Fibroblast of skin of right biceps (primary cell): ENCODE measurements around the gene SV2C.
"Not testable (repeated sequence)": the region's sequence is repeated elsewhere in the genome, so short reads cannot be mapped to it uniquely, and the experiment has no call there.

ENCODE experiments used
- DNase-seq: peaks from one replicate; pipeline ENCODE4 v3.0.0-alpha.2; 2013

The SV2C gene

DNA sequence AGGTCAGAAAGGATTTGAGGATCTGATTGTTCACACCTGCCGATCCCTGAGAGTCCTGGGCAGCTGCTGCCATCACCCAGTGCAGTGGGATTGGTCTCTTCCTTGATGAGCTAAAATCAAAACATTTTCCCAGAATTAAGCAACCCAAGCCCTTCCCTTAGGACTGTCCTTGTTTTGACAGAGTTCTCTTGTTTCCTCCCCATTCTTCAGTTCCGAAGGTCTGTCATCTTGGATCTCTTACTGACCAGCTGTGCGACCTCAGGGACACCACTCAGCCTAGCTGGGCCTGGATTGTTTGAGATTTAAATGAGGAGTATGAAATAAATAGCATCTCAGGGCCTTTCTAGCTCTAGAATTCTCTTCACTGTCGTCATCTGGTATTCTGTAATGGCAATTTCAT is 229.6 kb downstream of the SV2C start:
- DNase-seq = no peak

DNA sequence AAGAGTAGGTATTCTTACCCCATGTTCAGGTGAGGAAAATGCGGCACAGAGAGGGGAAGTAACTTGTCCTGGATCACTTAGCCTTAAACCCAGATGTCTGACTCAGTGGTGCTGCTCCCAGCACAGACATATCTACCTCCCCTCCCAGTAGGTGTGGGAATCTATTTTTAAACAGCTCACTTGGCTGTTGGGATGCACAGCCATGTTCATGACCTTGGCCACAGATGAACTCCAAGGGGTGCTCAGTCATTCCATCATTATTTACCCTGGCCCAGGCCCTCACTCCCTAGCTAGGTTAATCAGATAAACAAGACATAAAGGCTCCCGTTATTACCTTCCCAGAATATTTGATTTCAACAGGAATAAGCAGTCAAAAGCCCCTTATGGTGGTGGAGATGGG is 231.5 kb downstream of the SV2C start:
- no peak for DNase-seq

DNA sequence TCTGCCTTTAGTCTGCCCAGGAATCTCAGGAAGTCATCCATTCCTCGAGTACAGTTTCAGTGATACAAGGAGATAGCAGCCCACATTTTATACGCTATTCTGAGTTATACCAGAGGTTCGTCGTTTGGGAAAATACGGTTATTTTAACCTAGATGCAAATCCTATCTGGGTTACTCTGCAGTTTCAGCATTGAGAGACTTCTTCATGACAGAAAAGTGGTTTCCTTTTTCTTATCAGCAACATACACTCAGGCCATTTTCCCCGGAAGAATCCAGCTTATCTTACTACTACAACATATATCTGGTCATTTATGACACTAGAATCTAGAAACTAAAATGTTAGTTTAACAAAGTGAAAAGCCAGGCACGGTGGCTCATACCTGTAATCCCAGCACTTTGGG is 236.5 kb downstream of the SV2C start:
- no peak for DNase-seq

- not testable (repeated sequence) for DNase-seq
Measured at GRCh38 chr5:76323494-76323893, 240.3 kb downstream of the SV2C start.

GRCh38 chr5:76325326-76325725 is 242.1 kb downstream of the SV2C start:
- DNase-seq = no peak

GRCh38 chr5:76325876-76326491 is 242.8 kb downstream of the SV2C start:
- no peak for DNase-seq

DNA sequence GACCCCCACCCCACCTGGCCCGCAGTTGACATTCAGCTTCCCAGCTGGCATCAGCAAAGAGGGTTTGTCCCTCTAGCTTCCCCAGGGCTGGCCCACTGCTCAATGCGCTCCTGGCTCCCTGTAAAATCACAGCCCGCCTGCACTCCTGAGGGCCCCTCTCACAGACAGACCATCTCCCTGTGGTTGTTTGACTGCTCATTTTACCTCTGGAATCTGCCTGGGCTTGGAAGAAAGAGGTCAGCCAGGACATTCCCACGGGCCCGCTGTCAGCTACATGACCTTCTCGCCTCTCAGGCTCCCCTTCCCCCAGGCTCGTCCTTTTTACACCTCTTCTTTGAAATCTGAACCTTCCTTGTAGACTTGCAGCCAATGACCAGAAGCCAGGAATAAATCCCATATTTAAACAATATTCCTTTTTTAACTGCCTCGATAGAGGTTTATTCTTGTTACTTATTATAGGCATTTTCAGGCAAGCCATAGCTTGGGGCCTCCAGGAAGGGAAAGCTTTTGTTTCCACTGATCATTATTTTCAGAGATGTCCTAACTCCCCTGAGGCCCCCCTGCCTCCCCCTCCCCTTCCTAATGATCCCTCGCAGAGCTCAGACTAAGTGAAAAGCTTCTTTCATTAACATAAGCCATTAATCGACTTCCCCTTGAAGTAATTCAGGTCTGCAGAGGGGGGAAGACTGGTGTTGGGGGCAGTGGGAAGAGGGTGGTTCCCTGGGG is 243.6 kb downstream of the SV2C start:
- no peak for DNase-seq

DNA sequence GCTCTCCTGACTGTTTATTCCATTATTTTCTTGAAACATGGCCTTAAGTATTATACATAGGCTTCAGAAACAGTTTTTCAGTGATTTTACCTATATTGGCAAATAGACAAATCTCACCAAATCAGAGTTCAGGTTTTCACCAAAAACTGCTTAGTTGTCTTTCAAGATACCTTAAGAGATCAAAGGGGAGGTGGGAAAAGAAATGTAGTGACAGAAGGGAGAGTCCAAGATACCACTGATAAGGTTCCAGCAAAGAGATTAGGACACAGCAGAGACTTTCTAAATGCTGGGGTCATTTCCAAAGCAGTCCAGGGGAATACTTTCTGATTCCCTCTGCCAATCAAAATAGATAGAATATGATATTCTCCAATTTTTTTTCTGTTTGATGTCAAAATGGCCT is 246.2 kb downstream of the SV2C start:
- DNase-seq = no peak

- no peak for DNase-seq
Measured at GRCh38 chr5:76331126-76331525, 247.9 kb downstream of the SV2C start.

DNA sequence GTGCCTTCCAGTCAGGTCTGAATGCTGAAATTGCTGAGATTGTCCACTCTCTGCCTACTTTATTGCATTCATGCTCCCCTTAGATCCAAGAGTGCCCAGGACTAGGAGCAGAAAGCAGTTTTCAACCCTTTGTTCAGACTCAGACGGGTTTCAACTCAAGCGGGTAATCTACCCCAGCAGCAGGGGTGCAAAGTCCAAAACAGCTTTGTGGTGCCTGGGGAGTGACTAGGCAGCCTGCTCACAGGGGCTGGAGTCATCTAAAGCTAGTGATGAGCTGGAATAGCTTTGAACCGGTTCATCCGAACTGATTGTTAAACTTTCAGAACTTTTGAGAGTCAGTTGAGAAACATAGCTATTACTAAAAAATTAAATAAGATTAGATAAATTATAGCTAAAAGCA is 248.9 kb downstream of the SV2C start:
- DNase-seq = no peak

DNA sequence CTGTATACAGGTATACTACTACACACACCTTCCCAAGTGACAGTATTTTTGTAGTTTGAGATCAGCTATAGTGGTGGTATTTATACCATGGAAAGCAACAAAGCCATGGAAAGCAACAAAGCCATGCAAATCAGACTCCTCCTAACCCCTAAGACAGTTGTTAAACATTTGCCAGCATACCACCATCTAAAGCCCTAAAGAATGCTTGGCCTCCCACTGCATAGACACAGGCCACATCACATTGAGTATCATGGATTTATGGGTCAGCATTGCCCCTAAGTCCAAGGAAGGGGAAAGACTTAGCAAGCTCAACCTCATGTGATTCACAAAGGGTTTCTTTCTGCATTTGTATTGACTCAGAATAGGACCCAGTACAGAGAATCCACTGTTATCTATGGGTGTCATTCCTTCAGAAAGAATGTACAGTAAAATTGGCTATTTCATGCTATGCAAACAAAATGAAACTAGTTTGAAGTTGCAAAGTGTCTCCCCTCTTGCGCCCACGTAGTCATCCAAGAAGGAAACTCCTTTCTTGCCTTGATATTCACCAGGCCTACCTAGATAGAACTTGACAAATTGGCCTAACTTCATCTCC is 249.5 kb downstream of the SV2C start:
- DNase-seq = no peak

DNA sequence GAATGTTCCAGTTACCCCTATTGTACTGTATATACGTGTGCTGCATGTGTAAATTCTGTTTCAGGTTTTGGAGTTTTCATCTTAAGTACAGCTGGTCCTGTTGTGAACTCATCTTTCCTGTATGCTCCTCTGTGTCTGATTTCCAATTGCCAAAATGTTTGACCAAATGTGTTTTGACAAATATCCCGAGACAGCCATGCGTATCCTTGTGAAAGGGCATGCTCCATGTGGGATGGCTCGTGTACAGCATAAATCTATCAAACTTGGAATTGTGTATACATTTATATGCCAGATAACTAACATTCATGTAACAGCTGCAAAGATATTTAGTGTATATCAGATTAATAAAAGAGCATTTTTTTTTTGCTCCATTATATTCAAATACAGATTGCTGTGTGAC is 250.4 kb downstream of the SV2C start:
- no peak for DNase-seq

- DNase-seq = no peak
Measured at GRCh38 chr5:76334574-76334973, 251.4 kb downstream of the SV2C start.

GRCh38 chr5:76335451-76335850 is 252.3 kb downstream of the SV2C start:
- not testable (repeated sequence) for DNase-seq

- not testable (repeated sequence) for DNase-seq
Measured at GRCh38 chr5:76336253-76336809, 253.1 kb downstream of the SV2C start.

DNA sequence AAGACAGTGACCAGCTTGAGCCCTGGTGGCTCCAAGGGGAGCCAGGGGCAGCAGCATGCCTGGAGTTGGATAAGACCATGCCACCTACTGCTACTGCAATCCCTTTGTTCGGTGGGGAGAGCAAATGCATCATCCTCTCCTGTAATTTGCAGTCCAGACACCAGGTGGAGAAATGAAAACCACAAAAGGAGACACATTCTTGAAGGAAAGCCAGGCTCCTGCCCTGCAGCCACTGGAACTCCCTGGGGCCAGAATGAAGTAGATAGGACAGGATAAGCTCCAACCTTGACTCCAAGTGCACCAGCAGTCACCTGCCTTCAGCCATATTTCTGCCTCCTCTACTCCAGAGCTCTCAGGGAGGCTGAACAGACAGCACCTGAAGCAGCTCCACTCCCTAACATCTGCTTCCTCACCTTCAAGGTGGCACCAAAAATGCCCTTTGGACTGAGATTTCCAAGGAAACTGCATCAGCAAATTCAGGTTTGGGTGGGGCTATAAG is 254.8 kb downstream of the SV2C start:
- peak; percentile 64 for DNase-seq

DNA sequence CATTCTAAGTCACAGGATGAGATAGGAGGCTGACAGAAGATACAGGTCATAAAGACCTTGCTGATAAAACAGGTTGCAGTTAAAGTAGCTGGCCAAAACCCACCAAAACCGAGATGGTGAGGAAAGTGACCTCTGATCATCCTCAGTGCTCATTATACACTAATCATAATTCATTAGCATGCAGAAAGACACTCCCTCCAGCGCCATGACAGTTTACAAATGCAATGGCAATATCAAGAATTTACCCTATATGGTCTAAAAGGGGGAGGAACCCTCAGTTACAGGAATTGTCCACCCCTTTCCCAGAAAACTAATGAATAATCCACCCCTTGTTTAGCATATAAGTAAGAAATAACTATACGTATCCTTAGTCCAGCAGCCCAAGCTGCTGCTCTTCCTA is 256.7 kb downstream of the SV2C start:
- DNase-seq = no peak

GRCh38 chr5:76341651-76342334 is 258.6 kb downstream of the SV2C start:
- DNase-seq = no peak

GRCh38 chr5:76342474-76342873 is 259.3 kb downstream of the SV2C start:
- no peak for DNase-seq

DNA sequence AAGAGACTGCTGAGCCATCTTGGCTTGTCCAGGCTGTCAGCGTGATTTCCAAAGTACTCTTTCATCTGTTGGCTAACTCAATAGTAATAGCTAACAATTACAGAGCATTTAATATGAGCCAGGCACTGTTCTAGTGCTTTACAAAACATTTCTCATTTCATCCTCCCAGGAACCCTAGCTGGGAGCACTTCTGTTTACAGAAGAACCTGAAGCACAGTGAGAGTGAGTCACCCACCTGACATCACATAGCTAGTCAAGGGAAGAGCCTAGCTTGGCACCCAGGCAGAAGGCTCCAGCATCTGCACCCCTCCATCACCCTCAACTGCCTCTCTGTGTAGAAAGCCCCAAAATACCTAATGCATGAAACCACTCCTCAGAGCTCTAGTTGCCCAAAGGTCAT is 262.4 kb downstream of the SV2C start:
- no peak for DNase-seq

DNA sequence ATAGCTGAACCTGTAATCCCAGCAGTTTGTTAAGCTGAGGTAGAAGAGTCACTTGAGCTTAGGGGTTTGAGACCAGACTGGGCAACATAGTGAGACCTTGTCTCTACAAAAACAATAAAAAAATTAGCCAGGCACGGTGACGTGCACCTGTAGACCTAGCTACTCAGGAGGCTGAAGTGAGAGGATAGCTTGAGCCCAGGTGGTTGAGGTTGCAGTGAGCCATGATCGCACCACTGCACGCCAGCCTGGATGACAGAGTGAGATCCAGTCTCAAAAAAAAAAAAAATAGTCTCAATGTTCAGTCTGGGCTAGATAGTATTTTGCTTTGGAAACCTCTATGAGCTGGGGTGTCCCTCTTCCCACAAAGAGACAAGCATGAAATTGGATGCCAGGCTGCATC is 268.0 kb downstream of the SV2C start:
- DNase-seq = no peak

DNA sequence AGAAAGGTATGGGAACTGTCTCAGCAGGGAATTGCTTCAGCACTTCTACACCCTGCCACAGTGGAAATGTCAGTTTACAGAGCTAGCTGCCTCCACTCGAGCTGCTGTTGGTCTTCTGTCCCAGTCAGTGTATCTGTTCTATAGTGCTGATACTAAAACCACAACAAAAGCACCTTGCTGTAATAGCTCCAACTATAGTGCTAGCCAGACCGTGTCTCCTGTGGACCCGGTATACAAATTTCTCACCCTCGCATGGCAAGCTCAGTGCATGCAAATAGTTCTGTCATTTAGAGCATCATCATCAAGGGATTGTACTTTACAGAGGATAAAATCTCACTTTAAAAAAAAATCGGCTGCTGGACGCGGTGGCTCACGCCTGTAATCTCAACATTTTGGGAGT is 268.4 kb downstream of the SV2C start:
- DNase-seq = no peak

- no peak for DNase-seq
Measured at GRCh38 chr5:76356887-76357286, 273.7 kb downstream of the SV2C start.
